PFSK-1 (cell line): ENCODE results near the gene NXT1.

Experiments
- FOXP2 ChIP-seq: optimal IDR thresholded peaks from 2 replicates; pipeline ENCODE3; 2011; ENCODE audit warnings: borderline replicate concordance, control low read depth, inconsistent platforms; ENCODE audit not compliant: insufficient read depth; ENCODE audit errors: extremely low read length, extremely low read depth
- POLR2AphosphoS5 ChIP-seq: IDR thresholded peaks from 2 replicates; pipeline ENCODE4 v1.6.1; 2012; ENCODE audit warnings: low read depth, mild to moderate bottlenecking, control low read depth, low read length, moderate library complexity
- REST ChIP-seq, 2 experiments: IDR thresholded peaks; 2 replicates each; pipeline versions ENCODE4 v1.6.1 to v1.8.0; 2011 to 2012; ENCODE audit warnings: low read depth in 2 of 2, low read length in 2 of 2, control low read depth in 1 of 2, inconsistent platforms in 1 of 2, mild to moderate bottlenecking in 1 of 2, moderate library complexity in 1 of 2; ENCODE audit not compliant: insufficient read depth in 1 of 2
- SIN3A ChIP-seq: IDR thresholded peaks from 2 replicates; pipeline ENCODE4 v1.6.1; 2012; ENCODE audit warnings: mild to moderate bottlenecking, low read length, moderate library complexity, borderline replicate concordance; ENCODE audit not compliant: insufficient read depth
- TAF1 ChIP-seq: IDR thresholded peaks from 2 replicates; pipeline ENCODE4 v1.6.1; 2012; ENCODE audit warnings: low read length, control low read depth, borderline replicate concordance; ENCODE audit not compliant: insufficient read depth

NXT1 gene

GRCh38 chr20:23337312-23337711 lies 13.3 kb upstream of the NXT1 start:
- no peak for TF ChIP-seq SIN3A
- TF ChIP-seq TAF1: no peak
- TF ChIP-seq POLR2AphosphoS5: no peak
- TF ChIP-seq REST (IDR thresholded peaks at IDR 0.05; ENCODE audit: insufficient read depth in 1 of 2, low read depth in 2 of 2, low read length in 2 of 2): no peak
- TF ChIP-seq FOXP2: no peak

GRCh38 chr20:23339986-23340385 lies 10.6 kb upstream of the NXT1 start:
- TF ChIP-seq POLR2AphosphoS5 (no peak), SIN3A (no peak), TAF1 (no peak), FOXP2 (no peak)

GRCh38 chr20:23340524-23340923 lies 10.1 kb upstream of the NXT1 start:
- TF ChIP-seq REST (IDR thresholded peaks at IDR 0.05; ENCODE audit: insufficient read depth in 1 of 2, low read depth in 2 of 2, low read length in 2 of 2) (no peak), FOXP2 (no peak), SIN3A (no peak), POLR2AphosphoS5 (no peak), TAF1 (no peak)

GRCh38 chr20:23341073-23341472 lies 9.5 kb upstream of the NXT1 start:
- TF ChIP-seq POLR2AphosphoS5 (no peak), REST (IDR thresholded peaks at IDR 0.05; ENCODE audit: insufficient read depth in 1 of 2, low read depth in 2 of 2, low read length in 2 of 2) (no peak), TAF1 (no peak), FOXP2 (no peak), SIN3A (no peak)

GRCh38 chr20:23343590-23343989 lies 7.0 kb upstream of the NXT1 start:
- TF ChIP-seq REST (IDR thresholded peaks at IDR 0.05; ENCODE audit: insufficient read depth in 1 of 2, low read depth in 2 of 2, low read length in 2 of 2): no peak
- no peak for TF ChIP-seq FOXP2
- TF ChIP-seq TAF1: no peak
- no peak for TF ChIP-seq POLR2AphosphoS5
- no peak for TF ChIP-seq SIN3A
